ENCODE results near the gene CAPN1. TPM values are rescaled to one million over a fixed set of nuclear protein-coding genes. Genes with fewer than 3 reads are reported as not detected.

CAPN1 gene
- total RNA-seq, 1 donor: 102 TPM

DNA sequence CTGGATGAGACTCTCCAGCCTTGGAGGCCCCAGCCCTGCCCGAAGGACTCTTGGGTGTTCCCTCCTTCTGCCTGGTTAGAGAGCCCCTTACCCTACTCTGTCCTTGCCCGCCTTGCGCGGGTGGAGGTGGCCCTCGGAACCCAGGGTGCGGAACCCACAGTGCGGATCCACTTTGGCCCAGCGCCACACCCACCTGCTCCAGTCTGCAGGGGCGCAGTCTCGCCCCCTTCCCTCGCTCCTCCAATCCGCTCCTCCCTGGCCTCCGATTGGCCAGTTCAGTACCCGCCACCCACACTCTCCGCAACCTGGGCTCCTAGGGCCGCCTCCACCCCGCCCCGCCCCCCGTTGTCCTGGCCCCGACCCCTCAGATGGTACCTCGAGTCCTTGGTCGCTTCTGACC lies 2.4 kb downstream of the CAPN1 start:
- peaks cover 10% of the 10 kb centered on the region for H3K4me1 ChIP-seq (ENCODE audit: insufficient read depth, low read length)
- DNase-seq (ENCODE audit: insufficient read length, low spot score, missing footprints): no peak
- peaks cover 44% of the 10 kb centered on the region for H3K79me2 ChIP-seq (ENCODE audit: insufficient read depth, low read length)
- H3K27me3 ChIP-seq (ENCODE audit: insufficient read depth, low read length): no peaks in the 10 kb centered on the region
- H4K20me1 ChIP-seq (ENCODE audit: insufficient read depth, low read length): peaks cover 7% of the 10 kb centered on the region
- H3K36me3 ChIP-seq (ENCODE audit: insufficient read depth, low read length): peaks cover 34% of the 10 kb centered on the region
- no peak overlapping the region for H3K4me2 ChIP-seq (ENCODE audit: insufficient read depth, low read length)
- H3K27ac ChIP-seq (ENCODE audit: low read depth, low read length): no peak overlapping the region
- TF ChIP-seq, protein P1, sequence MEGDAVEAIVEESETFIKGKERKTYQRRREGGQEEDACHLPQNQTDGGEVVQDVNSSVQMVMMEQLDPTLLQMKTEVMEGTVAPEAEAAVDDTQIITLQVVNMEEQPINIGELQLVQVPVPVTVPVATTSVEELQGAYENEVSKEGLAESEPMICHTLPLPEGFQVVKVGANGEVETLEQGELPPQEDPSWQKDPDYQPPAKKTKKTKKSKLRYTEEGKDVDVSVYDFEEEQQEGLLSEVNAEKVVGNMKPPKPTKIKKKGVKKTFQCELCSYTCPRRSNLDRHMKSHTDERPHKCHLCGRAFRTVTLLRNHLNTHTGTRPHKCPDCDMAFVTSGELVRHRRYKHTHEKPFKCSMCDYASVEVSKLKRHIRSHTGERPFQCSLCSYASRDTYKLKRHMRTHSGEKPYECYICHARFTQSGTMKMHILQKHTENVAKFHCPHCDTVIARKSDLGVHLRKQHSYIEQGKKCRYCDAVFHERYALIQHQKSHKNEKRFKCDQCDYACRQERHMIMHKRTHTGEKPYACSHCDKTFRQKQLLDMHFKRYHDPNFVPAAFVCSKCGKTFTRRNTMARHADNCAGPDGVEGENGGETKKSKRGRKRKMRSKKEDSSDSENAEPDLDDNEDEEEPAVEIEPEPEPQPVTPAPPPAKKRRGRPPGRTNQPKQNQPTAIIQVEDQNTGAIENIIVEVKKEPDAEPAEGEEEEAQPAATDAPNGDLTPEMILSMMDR (IDR thresholded peaks at IDR 0.05; ENCODE audit: extremely low read depth, low read depth, low read length): no peak
- H2AFZ ChIP-seq (ENCODE audit: low read length): no peak overlapping the region
- H3K4me3 ChIP-seq (ENCODE audit: insufficient read depth, low read length): no peak overlapping the region
- no peaks in the 10 kb centered on the region for H3K9me3 ChIP-seq (ENCODE audit: low read depth, low read length)

DNA sequence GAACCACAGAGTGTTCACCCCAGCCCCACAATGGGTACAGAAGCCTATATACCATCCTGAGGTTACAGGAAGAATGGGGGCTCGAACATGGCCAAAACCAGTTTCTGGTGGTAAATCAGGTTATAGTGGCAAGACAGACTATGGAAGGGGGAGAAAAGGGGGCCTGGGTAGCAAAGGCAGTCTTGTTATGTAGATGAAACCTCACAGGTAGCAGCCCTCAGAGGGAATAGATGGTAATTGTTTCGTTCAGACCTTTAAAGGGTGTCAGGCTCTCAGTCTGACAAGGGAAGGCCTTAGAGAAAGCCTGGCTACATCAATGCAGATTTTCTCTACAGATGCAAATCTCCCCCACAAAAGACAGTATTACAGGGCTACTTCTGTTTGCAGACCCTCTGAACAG lies 3.4 kb downstream of the CAPN1 start:
- H3K27me3 ChIP-seq (ENCODE audit: insufficient read depth, low read length): no peaks in the 10 kb centered on the region
- peaks cover 10% of the 10 kb centered on the region for H3K4me1 ChIP-seq (ENCODE audit: insufficient read depth, low read length)
- H2AFZ ChIP-seq (ENCODE audit: low read length): no peak overlapping the region
- TF ChIP-seq, protein P1 (IDR thresholded peaks at IDR 0.05; ENCODE audit: extremely low read depth, low read depth, low read length): no peak
- DNase-seq (ENCODE audit: insufficient read length, low spot score, missing footprints): no peak
- peaks cover 7% of the 10 kb centered on the region for H4K20me1 ChIP-seq (ENCODE audit: insufficient read depth, low read length)
- H3K9me3 ChIP-seq (ENCODE audit: low read depth, low read length): no peaks in the 10 kb centered on the region
- H3K4me3 ChIP-seq (ENCODE audit: insufficient read depth, low read length): no peak overlapping the region
- H3K79me2 ChIP-seq (ENCODE audit: insufficient read depth, low read length): peaks cover 46% of the 10 kb centered on the region
- H3K27ac ChIP-seq (ENCODE audit: low read depth, low read length): no peak overlapping the region
- peaks cover 44% of the 10 kb centered on the region for H3K36me3 ChIP-seq (ENCODE audit: insufficient read depth, low read length)
- no peak overlapping the region for H3K4me2 ChIP-seq (ENCODE audit: insufficient read depth, low read length)

DNA sequence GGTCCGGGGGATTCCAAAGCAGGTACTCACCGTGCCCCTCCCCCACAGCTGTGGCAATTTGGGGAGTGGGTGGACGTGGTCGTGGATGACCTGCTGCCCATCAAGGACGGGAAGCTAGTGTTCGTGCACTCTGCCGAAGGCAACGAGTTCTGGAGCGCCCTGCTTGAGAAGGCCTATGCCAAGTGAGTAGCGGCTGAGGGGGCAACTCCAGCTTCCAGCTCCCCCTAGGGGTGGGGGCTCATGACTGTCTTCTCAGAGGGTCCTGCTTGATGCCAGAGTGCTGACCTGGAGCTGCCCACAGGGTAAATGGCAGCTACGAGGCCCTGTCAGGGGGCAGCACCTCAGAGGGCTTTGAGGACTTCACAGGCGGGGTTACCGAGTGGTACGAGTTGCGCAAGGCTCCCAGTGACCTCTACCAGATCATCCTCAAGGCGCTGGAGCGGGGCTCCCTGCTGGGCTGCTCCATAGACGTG lies 4.2 kb downstream of the CAPN1 start:
- no peaks in the 10 kb centered on the region for H3K9me3 ChIP-seq (ENCODE audit: low read depth, low read length)
- DNase-seq (ENCODE audit: insufficient read length, low spot score, missing footprints): peak; percentile 65
- no peak overlapping the region for H2AFZ ChIP-seq (ENCODE audit: low read length)
- H3K4me3 ChIP-seq (ENCODE audit: insufficient read depth, low read length): no peak overlapping the region
- TF ChIP-seq, protein P1 (IDR thresholded peaks at IDR 0.05; ENCODE audit: extremely low read depth, low read depth, low read length): no peak
- no peak overlapping the region for H3K27ac ChIP-seq (ENCODE audit: low read depth, low read length)
- peaks cover 7% of the 10 kb centered on the region for H4K20me1 ChIP-seq (ENCODE audit: insufficient read depth, low read length)
- H3K4me2 ChIP-seq (ENCODE audit: insufficient read depth, low read length): no peak overlapping the region
- H3K27me3 ChIP-seq (ENCODE audit: insufficient read depth, low read length): no peaks in the 10 kb centered on the region
- H3K79me2 ChIP-seq (ENCODE audit: insufficient read depth, low read length): peaks cover 42% of the 10 kb centered on the region
- H3K36me3 ChIP-seq (ENCODE audit: insufficient read depth, low read length): peaks cover 47% of the 10 kb centered on the region
- peaks cover 7% of the 10 kb centered on the region for H3K4me1 ChIP-seq (ENCODE audit: insufficient read depth, low read length)

DNA sequence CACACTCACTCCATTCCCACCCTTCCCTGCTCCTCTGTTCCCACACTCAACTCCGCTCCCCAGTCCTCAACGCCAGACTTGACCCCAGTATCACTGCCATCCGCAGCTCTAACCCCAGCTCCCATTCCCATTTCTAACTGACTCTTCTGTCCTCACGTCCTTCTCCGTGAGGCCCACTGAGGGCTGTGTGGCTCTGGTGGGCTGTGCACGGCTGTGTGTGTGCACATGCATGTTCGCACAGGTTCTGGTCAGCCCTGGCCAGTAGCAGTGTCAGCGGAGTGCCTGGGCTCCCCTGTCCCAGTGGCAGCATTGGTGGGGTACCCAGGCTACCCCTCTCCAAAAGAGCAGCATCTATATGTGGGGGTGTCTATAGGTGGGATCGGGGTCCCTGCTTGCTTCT lies 5.0 kb downstream of the CAPN1 start:
- H3K4me1 ChIP-seq (ENCODE audit: insufficient read depth, low read length): peaks cover 7% of the 10 kb centered on the region
- no peak overlapping the region for H3K4me3 ChIP-seq (ENCODE audit: insufficient read depth, low read length)
- TF ChIP-seq, protein P1 (IDR thresholded peaks at IDR 0.05; ENCODE audit: extremely low read depth, low read depth, low read length): no peak
- peaks cover 54% of the 10 kb centered on the region for H3K36me3 ChIP-seq (ENCODE audit: insufficient read depth, low read length)
- H3K27ac ChIP-seq (ENCODE audit: low read depth, low read length): no peak overlapping the region
- H4K20me1 ChIP-seq (ENCODE audit: insufficient read depth, low read length): peaks cover 7% of the 10 kb centered on the region
- H2AFZ ChIP-seq (ENCODE audit: low read length): no peak overlapping the region
- H3K79me2 ChIP-seq (ENCODE audit: insufficient read depth, low read length): peaks cover 39% of the 10 kb centered on the region
- no peak overlapping the region for H3K4me2 ChIP-seq (ENCODE audit: insufficient read depth, low read length)
- H3K9me3 ChIP-seq (ENCODE audit: low read depth, low read length): no peaks in the 10 kb centered on the region
- DNase-seq (ENCODE audit: insufficient read length, low spot score, missing footprints): no peak
- no peaks in the 10 kb centered on the region for H3K27me3 ChIP-seq (ENCODE audit: insufficient read depth, low read length)
